NCI-H2227 treated with DMSO at 0.1 percent for 48 hours (cell line): ENCODE results near the gene ZNF726.
"Not testable (repeated sequence)": the region's sequence is repeated elsewhere in the genome, so short reads cannot be mapped to it uniquely, and the experiment has no call there.

Experiments
- DNase-seq: peaks from one replicate; lab custom pipeline; 2025; lab: John Stamatoyannopoulos, UW

ZNF726 gene

DNA sequence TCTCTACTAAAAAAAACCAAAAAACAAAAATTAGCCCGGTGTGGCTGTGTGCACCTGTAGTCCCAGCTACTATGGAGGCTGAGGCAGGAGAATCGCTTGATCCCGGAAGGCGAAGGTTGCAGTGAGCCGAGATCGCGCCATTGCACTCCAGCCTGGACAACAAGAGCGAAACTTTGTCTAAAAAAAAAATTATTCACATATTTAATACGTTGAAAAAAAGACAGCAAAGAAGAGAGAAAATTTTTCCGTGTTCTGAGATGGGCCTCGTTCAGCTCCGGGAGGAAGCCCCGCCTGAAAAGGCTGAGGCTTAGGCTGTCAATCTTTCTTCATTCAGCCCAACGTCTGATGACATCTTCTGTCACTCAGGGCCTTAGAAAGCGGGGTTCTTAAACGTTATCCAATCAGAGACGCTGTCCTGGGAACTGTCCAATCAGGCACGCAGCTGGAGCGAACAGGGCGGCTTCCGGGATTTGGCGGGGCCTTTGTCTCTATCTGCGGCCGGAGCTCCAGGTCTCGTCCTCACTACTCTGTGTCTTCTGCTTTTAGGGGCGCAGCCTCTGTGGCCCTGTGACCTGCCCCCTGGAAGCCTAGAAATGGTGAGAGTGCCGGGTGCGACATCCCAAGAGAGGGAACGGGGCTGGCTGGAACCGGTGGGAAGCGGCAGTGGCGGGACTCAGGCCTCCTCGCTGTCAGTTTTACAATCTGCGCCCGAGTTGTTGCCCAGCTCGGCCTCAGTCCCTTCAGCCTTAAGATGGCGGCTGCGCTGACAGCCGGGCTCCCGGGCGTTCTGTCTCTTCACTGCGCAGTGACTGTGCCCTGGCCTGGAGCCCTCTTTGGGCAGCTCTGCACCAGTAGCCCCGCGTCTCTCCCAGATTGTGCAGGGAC, at the start of gene ZNF726:
TSS of gene ZNF726 (plus strand) at position 485 of the 885 bp plus-strand sequence. CDS start at position 594, 109 bp downstream.
- DNase-seq = peak; percentile 83

DNA sequence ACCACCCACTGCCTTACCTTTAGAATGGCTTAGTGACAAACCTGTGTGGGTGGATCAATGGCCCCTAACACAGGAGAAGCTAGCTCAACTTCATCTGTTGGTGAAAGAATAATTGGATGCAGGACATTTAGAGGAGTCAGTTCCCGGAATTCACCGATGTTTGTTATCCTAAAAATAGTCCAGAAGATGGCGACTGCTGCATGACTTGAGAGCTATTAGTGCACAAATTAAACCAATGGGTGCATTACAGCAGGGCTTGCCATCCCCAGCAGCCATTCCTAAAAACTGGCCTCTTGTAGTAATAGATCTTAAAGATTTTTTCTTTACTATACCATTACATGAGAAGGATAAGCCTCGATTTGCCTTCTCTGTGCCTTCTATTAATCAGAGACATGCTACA, 46.8 kb upstream of the ZNF726 start:
- DNase-seq = no peak

DNA sequence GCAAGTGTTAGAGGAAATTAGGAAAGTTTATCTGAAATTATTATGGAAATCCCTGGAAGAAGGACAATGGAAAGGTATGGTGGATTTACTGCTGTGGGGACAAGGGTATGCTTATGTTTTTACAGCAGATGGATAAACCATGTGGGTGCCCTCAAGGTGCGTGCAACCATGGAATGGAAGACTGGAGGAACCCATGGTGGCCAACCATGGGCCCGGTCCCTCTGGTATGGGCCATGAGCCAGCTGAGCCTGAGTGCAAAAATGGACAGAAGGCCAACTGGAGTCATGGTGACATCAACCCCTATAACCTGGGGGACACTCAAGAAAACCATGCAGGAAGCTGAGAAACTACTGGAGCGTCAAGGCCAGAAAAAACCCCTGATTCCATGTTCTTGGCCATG, 46.1 kb upstream of the ZNF726 start:
- no peak for DNase-seq

DNA sequence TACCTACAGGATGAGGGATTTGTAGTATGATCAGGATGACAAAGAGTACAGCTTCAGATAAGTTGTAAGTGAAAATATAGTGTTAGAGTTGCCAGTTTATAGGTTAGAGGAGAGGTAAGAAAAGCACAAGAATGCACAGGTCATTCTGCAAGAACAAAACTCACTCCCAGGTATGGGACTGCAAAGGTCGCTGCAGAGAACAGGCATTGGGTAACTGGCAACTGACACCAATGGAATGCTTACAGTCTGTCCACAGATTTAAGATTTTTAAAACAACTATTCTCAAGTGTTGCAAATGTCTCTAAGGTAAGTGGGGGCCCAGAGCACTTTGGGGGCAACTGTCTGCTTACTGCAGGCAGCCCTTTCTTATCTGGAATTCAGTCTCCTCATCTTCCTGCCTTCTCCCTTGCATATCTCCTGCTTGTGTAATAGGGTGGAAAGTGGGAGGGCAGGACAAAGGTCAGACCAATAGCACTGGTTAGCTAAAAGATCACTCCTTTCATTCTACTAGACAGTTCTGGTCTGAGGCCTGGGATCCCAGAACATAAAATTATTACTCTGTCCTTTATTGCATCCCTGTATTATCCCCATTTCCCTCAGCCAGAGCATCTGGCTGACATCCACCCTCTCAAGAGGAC, 42.3 kb upstream of the ZNF726 start:
- DNase-seq = no peak

DNA sequence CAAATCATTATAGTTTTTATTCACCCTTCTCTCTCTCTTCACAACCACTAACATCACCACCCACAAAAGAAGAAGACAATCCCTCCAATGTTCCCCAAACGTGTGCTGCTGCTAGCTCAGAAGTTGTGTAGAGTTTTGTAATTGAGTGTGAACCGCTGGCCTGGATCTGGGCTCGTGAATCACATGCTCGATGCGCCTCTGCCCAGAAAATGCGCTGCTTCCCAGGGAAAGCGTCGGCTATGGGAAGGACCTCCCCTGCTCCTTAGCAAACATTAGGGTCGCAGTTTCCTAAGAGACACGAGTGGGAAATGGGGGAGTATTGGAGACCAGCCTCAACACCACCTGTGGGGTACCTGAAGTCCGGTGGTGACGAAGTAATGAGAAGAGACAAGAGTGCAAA, 38.4 kb upstream of the ZNF726 start:
- no peak for DNase-seq

DNA sequence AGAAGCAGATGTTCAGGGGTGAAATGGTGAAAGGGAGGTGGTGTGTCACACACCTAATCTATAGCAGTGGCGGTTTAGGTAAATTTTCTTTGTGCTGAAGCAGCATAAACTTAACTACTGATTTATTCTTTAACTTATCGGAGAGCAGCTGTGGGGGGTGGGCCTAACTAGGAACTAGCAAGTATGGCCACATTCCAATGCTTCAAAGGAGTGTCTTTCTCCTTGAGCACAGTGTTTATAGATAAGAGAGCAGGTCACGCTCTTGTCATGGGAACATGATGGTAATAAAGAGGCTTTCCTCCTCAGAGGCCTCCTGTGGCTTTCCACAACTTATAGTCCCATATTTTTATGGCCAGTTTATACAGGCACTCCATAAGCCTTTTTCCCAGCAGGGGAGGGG, 37.9 kb upstream of the ZNF726 start:
- not testable (repeated sequence) for DNase-seq

DNA sequence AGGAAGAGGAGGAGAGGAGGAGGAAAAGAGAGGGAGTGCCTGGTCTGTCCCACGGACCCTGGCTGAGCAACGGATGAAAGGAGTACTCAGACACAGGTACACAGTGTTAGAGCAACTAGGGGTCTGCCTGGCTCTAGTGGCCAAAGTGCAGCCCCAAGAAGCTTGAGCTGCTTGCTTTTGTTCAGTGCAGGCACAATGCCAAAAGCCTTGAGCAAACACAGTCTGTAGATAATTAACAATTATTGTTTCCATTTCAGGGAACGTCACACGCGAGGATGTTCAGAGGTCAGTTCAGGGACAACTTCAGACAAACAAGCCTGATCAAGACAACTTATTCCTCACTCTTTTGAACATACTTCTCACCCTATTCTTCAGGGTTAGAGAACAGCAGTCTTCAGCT, 32.2 kb upstream of the ZNF726 start:
- no peak for DNase-seq

DNA sequence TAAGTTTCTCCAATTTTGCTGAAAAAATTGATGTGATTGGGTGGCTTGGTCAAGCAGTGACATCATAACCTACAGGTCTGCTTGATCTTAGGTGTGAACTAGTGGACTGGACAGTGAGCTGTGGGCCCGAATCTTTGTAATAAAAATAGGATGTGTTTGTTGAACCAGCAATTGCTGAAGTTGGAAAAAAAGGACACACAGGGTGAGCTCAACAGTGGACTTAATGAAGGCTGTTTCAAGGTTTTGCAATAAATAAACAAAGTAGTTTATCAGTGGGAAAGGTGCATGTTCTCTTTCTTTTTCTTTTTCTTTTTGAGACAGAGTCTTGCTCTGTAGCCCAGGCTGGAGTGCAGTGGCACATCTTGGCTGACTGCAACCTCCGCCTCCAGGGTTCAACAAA, 30.3 kb upstream of the ZNF726 start:
- no peak for DNase-seq

DNA sequence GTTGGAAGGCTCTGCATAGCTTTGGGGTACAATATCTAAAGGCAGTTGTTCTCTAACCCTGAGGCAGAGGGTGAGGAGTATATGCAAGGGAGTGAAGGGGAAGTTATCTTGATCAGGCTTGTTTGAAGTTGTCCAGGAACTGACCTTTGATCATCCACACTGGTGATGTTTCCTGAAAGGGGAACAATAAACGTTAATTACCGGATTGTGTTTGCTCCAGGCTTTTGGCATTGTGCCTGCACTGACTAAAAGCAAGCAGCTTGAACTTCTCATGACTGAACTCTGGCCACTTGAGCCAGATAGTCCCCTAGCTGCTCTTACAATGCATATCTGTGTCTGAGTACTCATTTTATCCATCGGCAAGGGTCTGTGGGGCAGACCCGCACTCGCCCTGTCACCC, 27.0 kb upstream of the ZNF726 start:
- DNase-seq = no peak

DNA sequence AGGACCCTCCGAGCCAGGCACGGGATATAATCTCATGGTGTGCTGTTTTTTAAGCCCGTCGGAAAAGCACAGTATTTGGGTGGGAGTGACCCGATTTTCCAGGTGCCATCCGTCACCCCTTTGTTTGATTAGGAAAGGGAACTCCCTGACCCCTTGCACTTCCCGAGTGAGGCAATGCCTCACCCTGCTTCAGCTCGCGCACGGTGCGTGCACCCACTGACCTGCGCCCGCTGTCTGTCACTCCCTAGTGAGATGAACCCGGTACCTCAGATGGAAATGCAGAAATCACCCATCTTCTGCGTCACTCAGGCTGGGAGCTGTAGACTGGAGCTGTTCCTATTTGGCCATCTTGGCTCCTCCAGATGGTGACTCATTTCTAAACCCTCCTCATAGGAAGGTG, 18.6 kb upstream of the ZNF726 start:
- DNase-seq = not testable (repeated sequence)

DNA sequence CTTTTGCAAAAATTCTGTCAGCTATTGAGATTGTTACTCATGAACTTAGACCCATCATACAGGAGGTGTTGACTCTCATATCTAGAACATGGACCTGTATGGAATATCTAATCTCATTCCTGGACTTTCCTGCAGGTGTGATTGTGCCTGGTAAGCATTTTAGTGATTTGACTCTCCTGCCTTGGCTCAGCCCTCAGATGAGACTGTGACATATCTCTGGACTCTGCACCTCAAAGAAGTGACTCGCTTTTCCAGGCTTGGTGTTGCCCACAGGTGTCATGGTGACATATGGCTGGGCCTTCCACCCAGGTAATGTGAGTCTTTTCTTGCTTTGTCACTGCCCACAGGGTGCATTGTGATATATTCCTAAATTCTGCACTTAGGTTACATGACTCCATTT, 17.8 kb upstream of the ZNF726 start:
- DNase-seq = no peak

DNA sequence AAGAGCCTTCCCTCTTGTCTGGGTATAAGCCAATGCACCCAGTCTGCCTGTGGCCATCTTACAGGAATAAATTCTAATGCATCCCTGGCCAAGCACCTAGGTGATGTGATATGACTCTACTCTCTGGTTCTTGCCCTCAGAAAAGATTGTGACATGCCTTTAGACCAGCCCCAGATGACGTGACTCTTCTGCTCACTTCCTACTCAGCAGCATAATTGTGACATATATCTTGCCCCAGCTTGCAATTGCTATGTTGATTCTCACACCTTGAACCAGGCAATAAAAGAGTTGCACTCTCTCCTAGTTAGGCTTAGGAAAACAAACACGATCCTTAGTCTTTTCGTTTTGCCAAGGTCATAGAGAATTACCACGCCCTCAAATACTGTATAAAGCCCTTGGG, 13.3 kb upstream of the ZNF726 start:
- DNase-seq = no peak

DNA sequence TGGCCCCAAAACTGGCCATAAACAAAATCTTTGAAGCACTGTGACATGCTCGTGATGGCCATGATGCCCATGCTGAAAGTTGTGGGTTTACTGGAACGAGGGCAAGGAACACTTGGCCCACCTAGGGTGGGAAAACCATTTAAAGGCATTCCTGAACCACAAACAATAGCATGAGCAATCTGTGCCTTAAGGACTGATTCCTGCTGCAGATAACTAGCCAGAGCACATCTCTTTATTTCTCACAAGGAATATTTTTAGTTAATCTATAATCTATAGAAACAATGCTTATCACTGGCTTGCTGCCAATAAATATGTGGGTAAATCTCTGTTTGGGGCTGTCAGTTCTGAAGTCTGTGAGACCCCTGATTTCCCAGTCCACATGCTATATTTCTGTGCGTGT, 10.3 kb upstream of the ZNF726 start:
- DNase-seq = no peak

DNA sequence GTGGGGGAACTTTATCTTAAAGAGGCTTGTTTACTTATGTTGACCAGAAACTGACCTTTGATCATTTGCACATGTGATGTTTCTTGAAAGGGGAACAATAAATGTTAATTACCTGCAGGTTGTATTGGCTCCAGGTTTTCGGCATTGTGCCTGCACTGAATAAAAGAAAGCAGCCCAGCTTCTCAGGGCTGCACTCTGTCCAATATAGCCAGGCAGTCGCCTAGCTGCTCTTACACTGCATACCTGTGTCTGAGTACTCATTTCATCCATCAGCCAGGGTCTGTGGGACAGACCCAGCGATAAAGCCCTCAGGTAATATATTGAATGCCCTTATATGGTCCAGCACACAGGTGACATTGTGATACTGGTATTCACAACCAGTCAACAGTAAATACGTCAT, 8.9 kb upstream of the ZNF726 start:
- DNase-seq = no peak

DNA sequence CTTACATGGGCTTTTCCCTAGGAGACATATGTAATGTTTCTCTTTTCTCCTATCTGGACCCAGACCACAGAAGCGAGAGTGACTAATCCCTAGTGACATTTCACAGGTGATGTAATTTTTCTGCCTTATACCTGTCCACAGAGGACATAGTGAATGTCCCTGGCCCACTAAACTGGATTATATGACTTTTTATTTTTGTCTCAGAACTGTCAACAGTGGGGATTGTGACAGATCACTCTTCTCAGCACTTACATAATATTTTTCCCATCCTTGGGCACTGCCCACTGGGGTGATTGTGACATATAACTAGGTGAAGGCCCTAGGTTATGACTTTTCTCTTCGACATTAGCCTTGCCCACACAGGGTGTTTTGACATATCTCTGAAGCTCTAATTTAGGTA, 7.9 kb upstream of the ZNF726 start:
- DNase-seq = no peak

DNA sequence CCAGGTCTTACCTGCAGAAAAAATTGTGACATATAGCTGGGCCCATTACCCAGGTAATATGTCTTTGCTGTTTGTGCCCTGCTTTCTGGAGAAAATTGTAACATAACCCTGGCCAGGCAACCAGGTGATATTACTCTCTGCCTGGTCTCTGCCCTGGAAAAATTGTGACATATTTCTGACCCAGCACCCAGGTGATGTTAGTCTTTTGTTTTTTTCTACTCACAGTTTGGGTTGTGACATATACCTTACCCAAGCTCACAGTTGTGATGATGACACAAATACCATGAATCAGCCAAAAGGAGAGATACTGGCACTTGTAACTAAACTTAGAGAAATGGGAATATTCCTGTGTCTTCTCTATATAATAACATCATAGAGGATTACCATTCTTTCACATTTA, 6.5 kb upstream of the ZNF726 start:
- DNase-seq = no peak

DNA sequence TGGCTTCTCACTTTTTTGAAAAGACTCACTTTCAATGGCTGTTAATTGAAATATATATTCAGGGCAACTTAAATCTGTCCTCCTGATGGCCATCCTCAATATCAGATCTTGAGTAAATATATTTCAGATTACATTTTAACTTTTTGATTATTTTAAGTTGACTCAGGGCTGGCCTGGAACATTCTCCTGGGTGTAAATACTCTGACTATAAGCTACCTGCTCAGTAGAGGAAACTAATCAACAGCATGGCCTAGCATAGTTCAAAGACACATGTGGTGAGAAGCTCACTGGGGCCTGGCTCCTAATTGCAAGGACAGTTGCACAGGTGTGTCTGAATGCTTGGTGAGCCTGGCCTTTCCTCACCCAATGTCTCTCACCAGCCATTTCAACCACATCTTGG, 5.5 kb upstream of the ZNF726 start:
- DNase-seq = no peak

DNA sequence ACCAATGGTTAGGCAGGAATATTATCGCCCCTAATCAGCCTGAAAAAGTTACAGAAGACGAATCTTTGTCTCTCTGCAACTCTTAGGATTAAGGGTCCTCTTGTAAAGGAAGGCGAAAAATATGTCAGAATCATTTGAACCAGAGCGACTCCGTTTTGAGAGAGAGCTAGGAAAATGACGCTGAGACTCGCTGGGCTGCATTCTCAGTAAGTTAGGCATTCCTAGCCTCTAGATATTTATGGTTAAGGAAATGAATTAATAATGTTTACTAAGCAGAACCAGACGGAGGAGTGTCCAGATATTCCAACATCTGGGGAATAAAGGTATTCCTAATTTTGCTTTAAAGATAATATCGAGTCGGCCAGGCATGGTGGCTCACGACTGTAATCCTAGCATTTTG, 755 bp upstream of the ZNF726 start:
- DNase-seq = no peak

DNA sequence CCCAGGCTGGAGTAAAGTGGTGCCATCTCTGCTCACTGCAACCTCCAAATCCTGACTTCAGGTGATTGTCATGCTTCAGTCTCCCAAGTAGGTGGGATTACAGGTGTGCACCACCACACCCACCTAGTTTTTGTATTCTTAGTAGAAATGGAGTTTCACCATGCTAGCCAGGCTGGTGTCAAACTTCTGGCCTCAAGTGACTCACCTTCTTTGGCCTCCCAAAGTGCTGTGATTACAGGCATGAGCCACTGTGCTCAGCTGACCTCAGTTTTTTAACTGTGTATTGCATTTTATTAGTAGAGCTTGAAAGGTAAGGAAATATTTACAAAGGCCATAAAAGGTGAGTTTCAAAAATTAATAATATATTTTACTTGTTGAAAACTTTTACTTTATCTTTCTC, 2.3 kb downstream of the ZNF726 start:
- no peak for DNase-seq

DNA sequence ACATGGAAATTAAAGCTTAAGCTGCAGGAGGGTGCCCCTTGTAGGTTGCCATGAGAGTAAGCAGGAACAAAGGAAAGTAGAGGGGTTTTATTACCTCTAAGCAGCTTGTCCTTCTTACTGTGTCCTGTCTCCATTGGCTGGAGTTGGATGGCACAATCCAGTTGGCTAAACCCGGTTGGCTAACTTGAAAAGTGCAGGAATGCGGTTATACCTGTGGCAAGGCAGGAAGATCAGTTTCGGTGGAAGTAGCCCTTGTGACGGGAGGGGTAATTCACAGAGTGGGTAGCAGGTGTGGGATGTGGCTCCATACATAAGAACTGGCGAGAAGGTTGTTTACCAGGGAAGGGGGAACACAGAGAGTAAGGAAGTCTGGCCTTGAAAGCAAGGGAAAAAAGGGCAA, 3.2 kb downstream of the ZNF726 start:
- DNase-seq = no peak

DNA sequence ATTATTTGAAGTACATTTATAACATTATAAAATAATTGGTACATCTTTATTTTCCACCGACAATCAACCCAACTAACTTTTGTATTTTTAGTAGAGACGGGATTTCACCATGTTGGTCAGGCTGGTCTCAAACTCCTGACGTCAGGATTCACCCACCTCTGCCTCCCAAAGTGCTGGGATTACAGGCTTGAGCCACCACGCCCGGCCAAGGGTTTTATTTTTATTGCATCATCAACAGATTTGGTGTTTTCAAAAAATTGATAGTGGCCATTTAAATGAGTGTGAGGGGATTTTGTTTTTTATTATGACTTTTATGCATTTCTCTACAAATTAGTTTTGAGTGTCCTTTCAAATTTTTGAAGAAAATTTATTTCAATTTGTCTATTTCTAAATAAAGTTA, 10.6 kb downstream of the ZNF726 start:
- DNase-seq = no peak

DNA sequence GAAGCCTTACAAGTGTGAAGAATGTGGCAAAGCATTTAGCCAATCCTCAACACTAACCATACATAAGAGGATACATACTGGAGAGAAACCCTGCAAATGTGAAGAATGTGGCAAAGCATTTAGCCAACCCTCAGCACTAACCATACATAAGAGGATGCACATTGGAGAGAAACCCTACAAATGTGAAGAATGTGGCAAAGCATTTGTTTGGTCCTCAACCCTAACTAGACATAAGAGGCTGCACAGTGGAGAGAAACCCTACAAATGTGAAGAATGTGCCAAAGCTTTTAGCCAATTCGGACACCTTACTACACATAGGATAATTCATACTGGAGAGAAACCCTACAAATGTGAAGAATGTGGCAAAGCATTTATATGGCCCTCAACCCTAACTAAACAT, 18.2 kb downstream of the ZNF726 start:
- DNase-seq = no peak

DNA sequence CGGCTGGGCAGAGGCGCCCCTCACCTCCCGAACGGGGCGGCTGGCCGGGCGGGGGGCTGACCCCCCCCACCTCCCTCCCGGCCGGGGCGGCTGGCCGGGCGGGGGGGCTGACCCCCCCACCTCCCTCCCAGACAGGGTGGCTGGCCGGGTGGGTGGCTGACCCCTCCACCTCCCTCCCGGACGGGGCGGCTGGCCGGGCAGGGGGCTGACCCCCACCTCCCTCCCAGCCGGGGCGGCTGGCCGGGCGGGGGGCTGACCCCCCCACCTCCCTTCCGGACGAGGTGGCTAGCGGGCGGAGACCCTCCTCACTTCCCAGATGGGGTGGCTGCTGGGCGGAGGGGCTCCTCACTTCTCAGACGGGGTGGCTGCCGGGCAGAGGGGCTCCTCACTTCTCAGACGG, 22.3 kb downstream of the ZNF726 start:
- DNase-seq = not testable (repeated sequence)

DNA sequence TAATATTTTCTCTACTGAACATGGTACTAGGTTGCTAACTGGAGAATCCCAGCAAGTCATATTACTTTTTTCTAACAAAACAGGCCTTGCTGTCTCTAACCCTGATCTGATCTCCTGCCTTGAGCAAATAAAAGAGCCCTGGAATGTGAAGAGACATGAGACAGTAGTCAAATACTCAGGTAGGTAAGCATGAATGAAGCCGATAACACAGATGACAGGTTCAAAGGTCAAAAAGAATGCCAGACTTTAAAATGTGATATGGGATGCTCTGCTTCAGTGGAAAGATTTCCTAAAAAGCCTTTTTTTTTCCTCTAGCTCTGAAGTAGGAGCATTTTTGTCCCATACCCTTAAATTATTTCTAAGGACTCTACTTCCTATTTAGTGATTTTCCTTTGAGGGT, 28.7 kb downstream of the ZNF726 start:
- no peak for DNase-seq
